SK-N-SH treated with all-trans-retinoic acid at 6 μM for 48 hours (cell line): ENCODE measurements around the gene BCKDHB.

Experiments used
- ARNTL ChIP-seq: fragments of 450-650 bp; formaldehyde crosslinking; IDR thresholded peaks from 2 replicates; pipeline ENCODE4 v1.5.0; 2020; ENCODE audit warnings: low read depth, mild to moderate bottlenecking, moderate library complexity, borderline replicate concordance
- ESRRG ChIP-seq: fragments of 250-450 bp; sonication (Bioruptor Pico); IDR thresholded peaks from 2 replicates; pipeline ENCODE4 v1.6.1; 2021; ENCODE audit warnings: mild to moderate bottlenecking
- ISL1 ChIP-seq: fragments of 250-450 bp; sonication (Bioruptor Pico); IDR thresholded peaks from 2 replicates; pipeline ENCODE4 v2.1.2; 2022; ENCODE audit warnings: mild to moderate bottlenecking, moderate library complexity
- RARB ChIP-seq: fragments of 250-450 bp; sonication (Bioruptor Pico); IDR thresholded peaks from 2 replicates; pipeline ENCODE4 v1.8.0; 2021; ENCODE audit warnings: mild to moderate bottlenecking, moderate library complexity
- SNAI2 ChIP-seq: fragments of 250-450 bp; sonication (Bioruptor Pico); IDR thresholded peaks from 2 replicates; pipeline ENCODE4 v1.5.0; 2020; ENCODE audit warnings: mild to moderate bottlenecking, moderate library complexity
- TCF4 ChIP-seq: fragments of 250-450 bp; sonication (Bioruptor Pico); IDR thresholded peaks from 2 replicates; pipeline ENCODE4 v1.8.0; 2021; ENCODE audit warnings: mild to moderate bottlenecking, moderate library complexity, borderline replicate concordance
- TOX ChIP-seq: fragments of 250-450 bp; sonication (Bioruptor Pico); IDR thresholded peaks from 2 replicates; pipeline ENCODE4 v1.8.0; 2021; ENCODE audit warnings: mild to moderate bottlenecking, moderate library complexity, borderline replicate concordance
- ZC3H10 ChIP-seq: fragments of 250-450 bp; sonication (Bioruptor Pico); IDR thresholded peaks from 2 replicates; pipeline ENCODE4 v1.5.1; 2021; ENCODE audit warnings: mild to moderate bottlenecking, moderate library complexity
- ZFP3 ChIP-seq: fragments of 250-450 bp; sonication (Bioruptor Pico); IDR thresholded peaks from 2 replicates; pipeline ENCODE4 v1.5.0; 2020; ENCODE audit warnings: mild to moderate bottlenecking, moderate library complexity
- ZFP30 ChIP-seq: fragments of 450-650 bp; formaldehyde crosslinking; IDR thresholded peaks from 2 replicates; pipeline ENCODE4 v1.5.0; 2022; ENCODE audit warnings: mild to moderate bottlenecking, moderate library complexity
- ZNF565 ChIP-seq: fragments of 450-650 bp; formaldehyde crosslinking; conservative IDR thresholded peaks from 2 replicates; pipeline ENCODE4 v1.5.0; 2020; ENCODE audit warnings: low read depth, mild to moderate bottlenecking, moderate library complexity
- TF ChIP-seq, protein P1 (sequence below): fragments of 250-450 bp; sonication (Bioruptor Pico); IDR thresholded peaks from 2 replicates; pipeline ENCODE4 v1.8.0; 2020; ENCODE audit warnings: mild to moderate bottlenecking, moderate library complexity, borderline replicate concordance
- TF ChIP-seq, protein P2 (sequence below): fragments of 250-450 bp; sonication (Bioruptor Pico); IDR thresholded peaks from 2 replicates; pipeline ENCODE4 v1.5.1; 2020; ENCODE audit warnings: low read depth, mild to moderate bottlenecking, moderate library complexity
- TF ChIP-seq, protein P3 (sequence below): fragments of 250-450 bp; sonication (Bioruptor Pico); IDR thresholded peaks from 2 replicates; pipeline ENCODE4 v1.8.0; 2021; ENCODE audit warnings: low read depth, mild to moderate bottlenecking, moderate library complexity, borderline replicate concordance

DNA sequence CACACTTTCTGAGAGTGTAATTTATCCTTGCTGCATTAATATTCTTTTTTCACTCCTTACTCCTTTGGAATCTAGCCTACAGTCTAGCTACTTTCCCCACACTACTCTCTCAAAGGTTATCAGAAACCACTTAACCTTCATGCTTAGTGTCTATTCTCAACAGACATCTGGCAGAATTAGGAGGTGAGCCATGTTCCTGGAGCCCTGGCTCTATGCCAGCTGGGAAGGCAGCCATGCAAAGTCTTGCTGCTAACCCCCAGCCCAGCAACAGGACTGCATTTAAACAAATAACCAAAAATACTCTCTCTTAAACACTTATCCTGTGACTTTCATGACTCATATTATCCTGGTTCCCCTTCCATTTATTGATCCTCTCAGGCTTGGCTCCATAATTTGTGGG, 260.2 kb downstream of the BCKDHB start:
- TF ChIP-seq ESRRG (no peak), ZFP30 (CRISPR knock-in tag) (no peak), ZNF565 (no peak), TOX (CRISPR knock-in tag) (no peak), ARNTL (no peak), ZFP3 (CRISPR knock-in tag) (no peak), TCF4 (CRISPR knock-in tag) (peak; percentile 32; the same call in 1 of the 2 replicates), RARB (CRISPR knock-in tag) (no peak), ISL1 (CRISPR knock-in tag) (peak; percentile 67), SNAI2 (CRISPR knock-in tag) (no peak), ZC3H10 (CRISPR knock-in tag) (no peak)
- TF ChIP-seq, protein P1, sequence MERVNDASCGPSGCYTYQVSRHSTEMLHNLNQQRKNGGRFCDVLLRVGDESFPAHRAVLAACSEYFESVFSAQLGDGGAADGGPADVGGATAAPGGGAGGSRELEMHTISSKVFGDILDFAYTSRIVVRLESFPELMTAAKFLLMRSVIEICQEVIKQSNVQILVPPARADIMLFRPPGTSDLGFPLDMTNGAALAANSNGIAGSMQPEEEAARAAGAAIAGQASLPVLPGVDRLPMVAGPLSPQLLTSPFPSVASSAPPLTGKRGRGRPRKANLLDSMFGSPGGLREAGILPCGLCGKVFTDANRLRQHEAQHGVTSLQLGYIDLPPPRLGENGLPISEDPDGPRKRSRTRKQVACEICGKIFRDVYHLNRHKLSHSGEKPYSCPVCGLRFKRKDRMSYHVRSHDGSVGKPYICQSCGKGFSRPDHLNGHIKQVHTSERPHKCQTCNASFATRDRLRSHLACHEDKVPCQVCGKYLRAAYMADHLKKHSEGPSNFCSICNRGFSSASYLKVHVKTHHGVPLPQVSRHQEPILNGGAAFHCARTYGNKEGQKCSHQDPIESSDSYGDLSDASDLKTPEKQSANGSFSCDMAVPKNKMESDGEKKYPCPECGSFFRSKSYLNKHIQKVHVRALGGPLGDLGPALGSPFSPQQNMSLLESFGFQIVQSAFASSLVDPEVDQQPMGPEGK (CRISPR knock-in tag) = no peak
- TF ChIP-seq, protein P2, sequence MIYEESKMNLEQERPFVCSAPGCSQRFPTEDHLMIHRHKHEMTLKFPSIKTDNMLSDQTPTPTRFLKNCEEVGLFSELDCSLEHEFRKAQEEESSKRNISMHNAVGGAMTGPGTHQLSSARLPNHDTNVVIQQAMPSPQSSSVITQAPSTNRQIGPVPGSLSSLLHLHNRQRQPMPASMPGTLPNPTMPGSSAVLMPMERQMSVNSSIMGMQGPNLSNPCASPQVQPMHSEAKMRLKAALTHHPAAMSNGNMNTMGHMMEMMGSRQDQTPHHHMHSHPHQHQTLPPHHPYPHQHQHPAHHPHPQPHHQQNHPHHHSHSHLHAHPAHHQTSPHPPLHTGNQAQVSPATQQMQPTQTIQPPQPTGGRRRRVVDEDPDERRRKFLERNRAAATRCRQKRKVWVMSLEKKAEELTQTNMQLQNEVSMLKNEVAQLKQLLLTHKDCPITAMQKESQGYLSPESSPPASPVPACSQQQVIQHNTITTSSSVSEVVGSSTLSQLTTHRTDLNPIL (CRISPR knock-in tag) = no peak
- TF ChIP-seq, protein P3, sequence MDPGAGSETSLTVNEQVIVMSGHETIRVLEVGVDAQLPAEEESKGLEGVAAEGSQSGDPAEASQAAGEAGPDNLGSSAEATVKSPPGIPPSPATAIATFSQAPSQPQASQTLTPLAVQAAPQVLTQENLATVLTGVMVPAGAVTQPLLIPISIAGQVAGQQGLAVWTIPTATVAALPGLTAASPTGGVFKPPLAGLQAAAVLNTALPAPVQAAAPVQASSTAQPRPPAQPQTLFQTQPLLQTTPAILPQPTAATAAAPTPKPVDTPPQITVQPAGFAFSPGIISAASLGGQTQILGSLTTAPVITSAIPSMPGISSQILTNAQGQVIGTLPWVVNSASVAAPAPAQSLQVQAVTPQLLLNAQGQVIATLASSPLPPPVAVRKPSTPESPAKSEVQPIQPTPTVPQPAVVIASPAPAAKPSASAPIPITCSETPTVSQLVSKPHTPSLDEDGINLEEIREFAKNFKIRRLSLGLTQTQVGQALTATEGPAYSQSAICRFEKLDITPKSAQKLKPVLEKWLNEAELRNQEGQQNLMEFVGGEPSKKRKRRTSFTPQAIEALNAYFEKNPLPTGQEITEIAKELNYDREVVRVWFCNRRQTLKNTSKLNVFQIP (CRISPR knock-in tag) = no peak
